Spleen (tissue), 11 donors: Measurements from ENCODE around the gene PRRX2. TPM values are rescaled to one million over a fixed set of nuclear protein-coding genes. Genes with fewer than 3 reads are reported as not detected.
"Not testable (repeated sequence)": the region's sequence is repeated elsewhere in the genome, so short reads cannot be mapped to it uniquely, and the experiment has no call there.

ENCODE experiments used
- DNase-seq: peaks from one replicate; pipeline ENCODE4 v3.0.0-alpha.2; 2020
- H3K27ac ChIP-seq, 8 donors: fragments of 200-600 bp; sonication (generic) in 7 of 8; 1 replicate in 4 of 8; 2 replicates in 4 of 8; pipeline versions ENCODE4 v1.5.0 to v1.8.0; 2016 to 2021; ENCODE audit warnings: inconsistent platforms in 4 of 8, mild to moderate bottlenecking in 4 of 8, moderate library complexity in 1 of 8
- H3K27me3 ChIP-seq, 7 donors: fragments of 200-600 bp; sonication (generic) in 6 of 7; replicated peaks in 1 of 7; 1 replicate in 4 of 7; 2 replicates in 3 of 7; pipeline versions ENCODE4 v1.5.0 to v1.8.0; 2016 to 2021; ENCODE audit warnings: inconsistent platforms in 3 of 7, mild to moderate bottlenecking in 1 of 7
- H3K36me3 ChIP-seq, 6 donors: fragments of 200-600 bp; sonication (generic) in 5 of 6; 1 replicate in 4 of 6; 2 replicates in 2 of 6; pipeline versions ENCODE4 v1.5.0 to v1.8.0; 2016 to 2021; ENCODE audit warnings: inconsistent platforms in 2 of 6
- H3K4me1 ChIP-seq, 6 donors: fragments of 200-600 bp; sonication (generic) in 5 of 6; 1 replicate in 3 of 6; 2 replicates in 3 of 6; pipeline versions ENCODE4 v1.5.0 to v1.8.0; 2016 to 2021; ENCODE audit warnings: inconsistent platforms in 3 of 6
- H3K4me3 ChIP-seq, 8 donors: fragments of 200-600 bp; sonication (generic) in 7 of 8; 1 replicate in 4 of 8; 2 replicates in 4 of 8; pipeline versions ENCODE4 v1.5.0 to v1.8.0; 2016 to 2021; ENCODE audit warnings: inconsistent platforms in 4 of 8, mild to moderate bottlenecking in 4 of 8, moderate library complexity in 2 of 8
- H3K9me3 ChIP-seq, 8 donors: fragments of 200-600 bp; sonication (generic) in 7 of 8; 1 replicate in 4 of 8; 2 replicates in 4 of 8; pipeline versions ENCODE4 v1.5.0 to v1.8.0; 2016 to 2021; ENCODE audit warnings: inconsistent platforms in 4 of 8
- POLR2A ChIP-seq, 3 donors: fragments of 450-650 bp; IDR thresholded peaks; one replicate each; pipeline ENCODE4 v1.5.1; 2017; ENCODE audit warnings: antibody characterized with exemption in 3 of 3, mild to moderate bottlenecking in 1 of 3
- POLR2AphosphoS5 ChIP-seq, 3 donors: sonication (generic); formaldehyde crosslinking; IDR thresholded peaks; one replicate each; pipeline ENCODE4 v1.5.1; 2017; ENCODE audit warnings: antibody characterized with exemption in 3 of 3
- WGBS, 5 donors: extraction: QIAGEN DNeasy Blood & Tissue Kit in 3 of 5; methylation state at CpG; one replicate each; pipeline versions ENCODE4 v1.1.5 to v1.1.7; 2013 to 2018; 5-methylcytosine and 5-hydroxymethylcytosine counted together
- intact Hi-C: fragments of 100-400 bp; cut with DNase I; formaldehyde crosslinking; loops from one replicate; pipeline ENCODE4 v1.15.0; 2023; ENCODE audit warnings: low total_unique reads
- polyA plus RNA-seq, 3 donors: library from polyadenylated mRNA; stranded (reverse); fragments of 200-250 nt; gene quantifications; one replicate each; pipeline ENCODE4 v1.2.1, GENCODE V29; 2013
- total RNA-seq, 7 donors: library from RNA; depleted of rRNA in 3 of 7; stranded (reverse); fragments of >200 nt in 3 of 7; fragmentation: NEBNext Ultra II Directional in 4 of 7; extraction: Animal tissue kit (Norgen Biotek cat#: 25700) in 4 of 7; gene quantifications; one replicate each; pipeline versions ENCODE4 v1.1.0 to v1.2.1, GENCODE V29; 2016 to 2021
- TF ChIP-seq, protein P1 (sequence below), 11 experiments: fragments of 200-600 bp in 7 of 11; fragments of 450-650 bp in 4 of 11; sonication (generic) in 4 of 11; IDR thresholded peaks in 8 of 11; conservative IDR thresholded peaks in 3 of 11; 1 replicate in 7 of 11; 2 replicates in 4 of 11; pipeline versions ENCODE4 v1.4.0 to v1.8.0; 2016 to 2021; ENCODE audit warnings: antibody characterized with exemption in 11 of 11, inconsistent platforms in 4 of 11, mild to moderate bottlenecking in 1 of 11
- donor health status: healthy with polysubstance abuse.
- donor health status: DM: no; HTN: no; CAD: no; lungs with moderate emphysema.
- donor health status: DM: no; HTN: no; CAD: no.
- donor health status: Bipolar disorder and iron deficiency.
- donor health status: healthy.
- donor health status: DM: no; HTN: no; CAD: no.
- donor health status: DM: yes; HTN: yes; CAD: no.

The PRRX2 gene
- total and polyA plus RNA-seq, 10 donors, result 0.32 to 1.5 (median 0.54) TPM; not detected in 5

DNA sequence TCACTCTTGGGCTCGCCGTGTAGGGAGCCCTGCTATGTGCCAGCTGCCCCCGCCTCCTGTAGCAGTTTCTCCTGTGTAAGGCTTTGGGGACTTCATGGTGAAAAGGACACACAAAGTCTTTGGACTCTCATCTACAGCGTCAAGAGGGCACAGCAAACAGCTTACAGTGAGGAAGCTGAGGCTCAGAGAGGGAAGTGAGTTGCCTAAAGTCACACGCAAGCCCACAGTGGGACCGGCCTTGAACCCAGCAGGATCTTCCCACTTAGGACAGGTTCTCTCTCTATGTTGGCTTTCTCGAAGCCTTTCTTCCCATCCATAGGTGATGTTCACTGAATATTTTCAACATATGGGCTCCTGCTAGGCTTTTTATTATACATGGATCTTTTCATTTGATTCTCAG, 9.8 kb upstream of the PRRX2 start:
- Histone ChIP-seq H3K27me3 (peaks cover 0 to 24% (median 0%) of the 10 kb centered on the region in 7 donors), H3K9me3 (no peaks in the 10 kb centered on the region), H3K36me3 (no peaks in the 10 kb centered on the region), H3K27ac (no peak overlapping the region), H3K4me1 (peaks cover 0 to 13% (median 2%) of the 10 kb centered on the region in 6 donors), H3K4me3 (no peak overlapping the region)
- intact Hi-C loops, result no loop called here
- 65 to 68% (median 66%) methylated on average over 7 of the region's 7 CpGs for WGBS, 5 donors
- DNase-seq, result no peak
- TF ChIP-seq POLR2A (IDR thresholded peaks at IDR 0.05) (no peak), POLR2AphosphoS5 (IDR thresholded peaks at IDR 0.05) (no peak)
- TF ChIP-seq, protein P1, sequence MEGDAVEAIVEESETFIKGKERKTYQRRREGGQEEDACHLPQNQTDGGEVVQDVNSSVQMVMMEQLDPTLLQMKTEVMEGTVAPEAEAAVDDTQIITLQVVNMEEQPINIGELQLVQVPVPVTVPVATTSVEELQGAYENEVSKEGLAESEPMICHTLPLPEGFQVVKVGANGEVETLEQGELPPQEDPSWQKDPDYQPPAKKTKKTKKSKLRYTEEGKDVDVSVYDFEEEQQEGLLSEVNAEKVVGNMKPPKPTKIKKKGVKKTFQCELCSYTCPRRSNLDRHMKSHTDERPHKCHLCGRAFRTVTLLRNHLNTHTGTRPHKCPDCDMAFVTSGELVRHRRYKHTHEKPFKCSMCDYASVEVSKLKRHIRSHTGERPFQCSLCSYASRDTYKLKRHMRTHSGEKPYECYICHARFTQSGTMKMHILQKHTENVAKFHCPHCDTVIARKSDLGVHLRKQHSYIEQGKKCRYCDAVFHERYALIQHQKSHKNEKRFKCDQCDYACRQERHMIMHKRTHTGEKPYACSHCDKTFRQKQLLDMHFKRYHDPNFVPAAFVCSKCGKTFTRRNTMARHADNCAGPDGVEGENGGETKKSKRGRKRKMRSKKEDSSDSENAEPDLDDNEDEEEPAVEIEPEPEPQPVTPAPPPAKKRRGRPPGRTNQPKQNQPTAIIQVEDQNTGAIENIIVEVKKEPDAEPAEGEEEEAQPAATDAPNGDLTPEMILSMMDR (IDR thresholded peaks at IDR 0.05 in 8 of 11, conservative IDR thresholded peaks at IDR 0.05 in 3 of 11), result no peak

DNA sequence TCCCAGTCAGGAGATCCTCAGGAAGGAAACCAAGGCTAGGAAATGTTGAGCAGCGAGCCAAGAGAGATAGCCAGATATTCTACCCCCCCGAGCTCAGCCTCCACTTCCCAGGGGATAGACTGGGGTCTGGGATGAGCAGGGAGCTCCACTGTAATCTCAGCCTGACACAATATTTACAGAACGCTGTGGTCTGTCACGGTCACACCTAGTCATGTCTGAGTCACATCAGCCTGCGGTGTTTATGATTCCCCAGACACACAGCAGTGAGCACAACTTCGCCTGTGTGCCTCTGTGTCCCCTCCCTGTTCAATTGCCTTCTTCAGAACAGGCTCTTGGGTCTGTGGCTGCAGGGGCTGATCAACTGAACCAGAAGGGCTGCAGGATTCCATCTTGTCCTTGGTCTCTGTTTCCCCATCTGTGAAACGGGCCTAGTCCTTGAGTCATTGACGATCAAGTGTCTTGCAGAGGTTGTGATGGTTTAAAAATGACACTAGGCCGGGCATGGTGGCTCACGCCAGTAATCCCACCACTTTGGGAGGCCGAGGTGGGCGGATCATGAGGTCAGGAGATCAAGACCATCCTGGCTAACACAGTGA, 8.6 kb upstream of the PRRX2 start:
- intact Hi-C loops, result no loop called here
- H3K4me3 ChIP-seq, result no peak overlapping the region
- no peak overlapping the region for H3K27ac ChIP-seq
- no peak for DNase-seq
- 75 to 83% (median 80%) methylated on average over 11 to 12 of the region's 12 CpGs for WGBS, 5 donors
- no peak for TF ChIP-seq POLR2AphosphoS5 (IDR thresholded peaks at IDR 0.05)
- peaks cover 0 to 24% (median 0%) of the 10 kb centered on the region in 7 donors for H3K27me3 ChIP-seq
- no peaks in the 10 kb centered on the region for H3K9me3 ChIP-seq
- H3K4me1 ChIP-seq, result peaks cover 0 to 13% (median 2%) of the 10 kb centered on the region in 6 donors
- no peaks in the 10 kb centered on the region for H3K36me3 ChIP-seq

DNA sequence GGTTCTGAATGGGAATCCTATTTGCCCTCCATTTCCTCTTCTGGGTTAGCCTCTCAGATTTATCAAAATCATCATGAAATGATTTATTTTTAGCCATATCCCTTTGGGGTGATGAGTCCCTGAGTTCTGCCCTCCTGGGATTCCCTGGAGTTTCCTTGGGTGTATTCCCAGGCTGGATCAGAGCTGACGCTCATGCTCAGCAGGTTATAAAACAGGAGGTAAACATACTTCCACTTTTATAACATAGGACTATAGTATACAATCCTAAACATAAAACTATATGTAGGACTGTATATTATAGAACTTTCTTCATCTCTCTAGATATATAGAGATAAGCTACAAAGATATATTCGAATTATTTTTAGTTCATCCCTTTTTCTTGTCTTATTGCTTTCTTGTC, 4.4 kb upstream of the PRRX2 start:
- 61 to 88% (median 81%) methylated on average over 2 of the region's 2 CpGs for WGBS, 5 donors
- Histone ChIP-seq H3K36me3 (no peaks in the 10 kb centered on the region), H3K9me3 (no peaks in the 10 kb centered on the region), H3K4me1 (peaks cover 0 to 15% (median 11%) of the 10 kb centered on the region in 6 donors), H3K27ac (no peak overlapping the region), H3K27me3 (peaks cover 0 to 40% (median 11%) of the 10 kb centered on the region in 7 donors), H3K4me3 (no peak overlapping the region)
- intact Hi-C loops, result no loop called here
- TF ChIP-seq POLR2AphosphoS5 (IDR thresholded peaks at IDR 0.05) (no peak), POLR2A (IDR thresholded peaks at IDR 0.05) (no peak)
- TF ChIP-seq, protein P1 (IDR thresholded peaks at IDR 0.05 in 8 of 11, conservative IDR thresholded peaks at IDR 0.05 in 3 of 11), result no peak
- DNase-seq, result no peak

DNA sequence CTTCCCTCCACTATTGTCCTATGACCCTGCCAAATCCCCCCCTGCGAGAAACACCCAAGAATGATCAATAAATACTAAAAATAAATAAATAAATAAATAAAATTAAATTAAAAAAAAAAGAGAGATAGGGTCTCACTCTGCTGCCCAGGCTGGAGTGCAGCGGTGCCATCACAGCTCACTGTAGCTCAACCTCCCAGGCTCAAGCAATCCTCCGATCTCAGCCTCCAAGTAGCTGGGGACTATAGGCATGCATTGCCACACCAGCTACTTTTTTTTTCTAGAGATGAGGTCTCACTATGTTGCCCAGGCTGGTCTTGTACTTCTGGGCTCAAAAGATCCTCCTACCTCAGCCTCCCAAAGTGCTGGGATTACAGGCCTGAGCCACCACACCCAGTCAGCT, 3.2 kb upstream of the PRRX2 start:
- H3K27ac ChIP-seq, H3K36me3 ChIP-seq, H3K9me3 ChIP-seq, intact Hi-C loops, DNase-seq, H3K4me3 ChIP-seq: not testable (repeated sequence)
- H3K4me1 ChIP-seq, result peaks cover 0 to 23% (median 18%) of the 10 kb centered on the region in 6 donors
- WGBS, 5 donors, result 61 to 78% (median 64%) methylated on average over 3 of the region's 3 CpGs
- peaks cover 0 to 53% (median 23%) of the 10 kb centered on the region in 7 donors for H3K27me3 ChIP-seq

DNA sequence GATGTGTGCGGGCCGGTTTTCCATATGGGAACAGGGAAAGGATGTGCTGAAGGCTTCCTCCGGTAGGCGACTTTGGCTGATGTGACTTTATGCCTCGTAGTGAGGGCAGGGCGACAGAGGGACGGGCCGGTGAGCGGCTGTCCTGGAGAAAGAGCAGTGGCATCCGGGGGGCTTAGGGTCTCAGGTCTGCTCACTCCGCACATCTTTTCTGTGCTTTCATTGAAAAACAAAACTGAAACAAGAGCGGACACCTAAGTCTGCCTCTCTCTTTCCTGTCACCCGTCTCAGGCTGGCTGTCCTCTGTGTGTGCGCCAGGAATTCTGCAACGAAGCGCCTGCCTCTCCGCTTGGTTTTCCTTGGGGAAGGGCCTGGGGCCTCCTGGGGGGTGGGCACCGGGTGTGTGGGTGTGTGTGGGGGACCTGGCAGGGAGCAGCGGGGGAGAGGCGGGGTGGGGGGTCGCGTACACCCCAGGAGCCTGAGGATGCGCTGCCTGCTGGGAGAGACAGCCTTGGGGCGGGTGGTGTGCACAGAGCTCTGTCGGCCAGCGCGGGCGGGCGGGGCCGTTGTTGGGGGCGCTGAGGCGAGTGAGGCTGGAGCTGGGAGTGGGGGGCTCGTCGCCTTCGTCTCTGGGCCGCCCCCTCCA, 580 bp upstream of the PRRX2 start:
- Histone ChIP-seq H3K4me1 (peaks cover 0 to 23% (median 18%) of the 10 kb centered on the region in 6 donors), H3K27ac (no peak overlapping the region), H3K27me3 (peaks cover 0 to 72% (median 30%) of the 10 kb centered on the region in 7 donors), H3K9me3 (no peaks in the 10 kb centered on the region), H3K36me3 (no peaks in the 10 kb centered on the region), H3K4me3 (peak overlapping the region; percentile 14 to 68 (median 40))
- TF ChIP-seq, protein P1 (IDR thresholded peaks at IDR 0.05 in 8 of 11, conservative IDR thresholded peaks at IDR 0.05 in 3 of 11), result no peak
- TF ChIP-seq POLR2AphosphoS5 (IDR thresholded peaks at IDR 0.05) (no peak), POLR2A (IDR thresholded peaks at IDR 0.05) (no peak)
- intact Hi-C loops, result no loop called here
- DNase-seq, result no peak
- 9 to 16% (median 11%) methylated on average over 20 to 36 of the region's 36 CpGs for WGBS, 5 donors
